Measurements from ENCODE around the gene SYT14. TPM values are rescaled to one million over a fixed set of nuclear protein-coding genes. Genes with fewer than 3 reads are reported as not detected.
A peak's percentile ranks its signal among the peaks of the same experiment; 100 is the strongest.

The SYT14 gene
- total and polyA plus RNA-seq, 2 of the 4 experiments (the other 2 are of a cell fraction), result 0.14 to 1.3 TPM

- Histone ChIP-seq H3K23ac (ENCODE audit: low read depth, low read length) (no peak overlapping the region), H3K9me3 (ENCODE audit: control insufficient read depth, insufficient read depth, low read length) (no peaks in the 10 kb centered on the region), H2BK120ac (ENCODE audit: low read depth, low read length) (no peak overlapping the region), H3K4me3 (ENCODE audit: insufficient read depth, low read depth, low read length) (no peak overlapping the region), H3K27me3 (ENCODE audit: control insufficient read depth, insufficient read depth, low read length) (no peaks in the 10 kb centered on the region), H2BK20ac (ENCODE audit: low read depth, low read length) (no peak overlapping the region), H4K8ac (ENCODE audit: low read depth in 2 of 2, low read length in 2 of 2) (no peak overlapping the region), H2AFZ (replicated peaks; ENCODE audit: low read length, poor library complexity) (no peak overlapping the region), H4K5ac (ENCODE audit: low read depth, low read length) (no peak overlapping the region), H3K14ac (replicated peaks; ENCODE audit: low read depth, low read length) (no peak overlapping the region), H3K4me1 (ENCODE audit: control insufficient read depth, insufficient read depth, low read length) (no peaks in the 10 kb centered on the region), H3K56ac (ENCODE audit: extremely low read depth, insufficient read depth, low read length) (no peak overlapping the region), H2AK9ac (replicated peaks; ENCODE audit: low read depth, low read length, poor library complexity) (no peak overlapping the region), H3K18ac (ENCODE audit: low read depth, low read length) (no peak overlapping the region), H3K9me1 (ENCODE audit: insufficient read depth, low read length) (no peaks in the 10 kb centered on the region), H3K4me2 (ENCODE audit: low read depth, low read length) (no peak overlapping the region), H2BK5ac (ENCODE audit: low read depth, low read length, poor library complexity, severe bottlenecking) (no peak overlapping the region), H3K4ac (ENCODE audit: low read depth, low read length) (no peak overlapping the region), H3K9ac (ENCODE audit: low read depth, low read length) (no peak overlapping the region), H2AK5ac (ENCODE audit: low read depth, low read length) (no peak overlapping the region), H3K36me3 (ENCODE audit: control insufficient read depth, insufficient read depth, low read length) (no peaks in the 10 kb centered on the region), H3K79me1 (ENCODE audit: low read depth in 1 of 2, low read length in 2 of 2) (no peaks in the 10 kb centered on the region), H3K27ac (ENCODE audit: insufficient read depth, low read length) (no peak overlapping the region), H4K91ac (ENCODE audit: insufficient read depth, low read depth, low read length) (no peak overlapping the region), H2BK15ac (ENCODE audit: low read depth, low read length) (no peak overlapping the region), H4K20me1 (ENCODE audit: insufficient read depth, low read length) (no peaks in the 10 kb centered on the region)
- TF ChIP-seq ELK1 (IDR thresholded peaks at IDR 0.05; ENCODE audit: borderline replicate concordance, low read depth, low read length) (no peak), BHLHE40 (IDR thresholded peaks at IDR 0.05; ENCODE audit: low read depth, low read length) (no peak), CHD1 (IDR thresholded peaks at IDR 0.05; ENCODE audit: low read depth, low read length) (no peak), POLR2A (IDR thresholded peaks at IDR 0.05; ENCODE audit: low read depth, low read length) (no peak), CEBPB (IDR thresholded peaks at IDR 0.05; ENCODE audit: low read depth, low read length) (no peak), RFX5 (IDR thresholded peaks at IDR 0.05; ENCODE audit: low read depth, low read length) (no peak)
- ChIA-PET POLR2A (ENCODE audit: unreplicated experiment) (no interaction called here), CTCF (no interaction called here)
- BruUV-seq (replicated peaks), result no TSS peak
- intact Hi-C loops (cut with micrococcal nuclease) (no loop called here), dilution Hi-C loops (cut with HindIII; ENCODE audit: low sequenced_read_pairs, unreplicated experiment) (no loop called here), in situ Hi-C loops (cut with MboI; ENCODE audit: low sequenced_read_pairs) (no loop called here)
- DNase-seq (peak; percentile 64), ATAC-seq (ENCODE audit: low read depth) (no peak)
- 0% methylated on average over 1 of the region's 3 CpGs; no CpG with 5 or more reads in 1 of the 2 experiments for WGBS, 2 experiments (ENCODE audit: extremely low coverage in 2 of 2, insufficient read length in 1 of 2)
Observed at GRCh38 chr1:209926045-209926444, 12.0 kb upstream of the SYT14 start.
